Kidney (tissue), 14 donors: ENCODE results near the gene OR4D9. TPM values are rescaled to one million over a fixed set of nuclear protein-coding genes. Genes with fewer than 3 reads are reported as not detected.

Source experiments
- DNase-seq, 5 donors: peaks; one replicate each; pipeline ENCODE4 v3.0.0-alpha.2; 2013 to 2020
- FAIRE-seq: peaks from 2 replicates; lab custom pipeline; 2012; peaks lifted over from hg19 to GRCh38; lab: Jason Lieb, UNC
- H3K27ac ChIP-seq, 2 donors: one replicate each; pipeline ENCODE4 v1.7.0; 2013; ENCODE audit warnings: low read depth in 2 of 2, low read length in 2 of 2, inconsistent platforms in 1 of 2
- H3K27me3 ChIP-seq: one replicate; pipeline ENCODE4 v1.7.1; 2013; ENCODE audit warnings: low read length, inconsistent platforms; ENCODE audit not compliant: control insufficient read depth, insufficient read depth
- H3K36me3 ChIP-seq, 3 donors: one replicate each; pipeline versions ENCODE4 v1.7.0 to v1.7.1; 2013; ENCODE audit warnings: low read length in 3 of 3, control low read depth in 1 of 3, inconsistent platforms in 1 of 3; ENCODE audit not compliant: insufficient read depth in 3 of 3, control insufficient read depth in 2 of 3
- H3K4me1 ChIP-seq, 3 donors: one replicate each; pipeline versions ENCODE4 v1.7.0 to v1.7.1; 2013; ENCODE audit warnings: low read length in 3 of 3, inconsistent platforms in 1 of 3, low read depth in 1 of 3; ENCODE audit not compliant: control insufficient read depth in 2 of 3, insufficient read depth in 2 of 3
- H3K4me3 ChIP-seq, 3 donors: one replicate each; pipeline versions ENCODE4 v1.7.0 to v1.8.1; 2013; ENCODE audit warnings: low read length in 3 of 3, control low read depth in 1 of 3, inconsistent platforms in 1 of 3
- H3K9ac ChIP-seq, 3 donors: one replicate each; pipeline versions ENCODE4 v1.7.0 to v1.7.1; 2013; ENCODE audit warnings: low read length in 3 of 3, control low read depth in 1 of 3, inconsistent platforms in 1 of 3
- H3K9me3 ChIP-seq, 3 donors: one replicate each; pipeline versions ENCODE4 v1.7.0 to v1.7.1; 2013; ENCODE audit warnings: low read length in 3 of 3, control low read depth in 1 of 3, inconsistent platforms in 1 of 3; ENCODE audit not compliant: control insufficient read depth in 2 of 3, insufficient read depth in 1 of 3
- intact Hi-C: fragments of 100-400 bp; cut with DNase I; formaldehyde crosslinking; loops from one replicate; pipeline ENCODE4 v1.11.1; 2022
- polyA plus RNA-seq: library from polyadenylated mRNA; stranded (reverse); fragments of 350-450 nt; fragmentation: Illumina TruSeq; extraction: RNeasy Lipid Tissue Mini Kit (QIAGEN cat#74804); gene quantifications from one replicate; pipeline ENCODE4 v1.2.3, GENCODE V29; 2014; ENCODE audit warnings: low read depth, low replicate concordance; ENCODE audit not compliant: insufficient read depth
- total RNA-seq: library from RNA; stranded (reverse); fragmentation: NEBNext Ultra II Directional; extraction: Animal tissue kit (Norgen Biotek cat#: 25700); gene quantifications from one replicate; pipeline ENCODE4 v1.2.1, GENCODE V29; 2021
- TF ChIP-seq, protein P1 (sequence below): IDR thresholded peaks from 3 replicates; pipeline ENCODE4 v1.5.1; 2012; ENCODE audit warnings: mild to moderate bottlenecking, moderate library complexity, borderline replicate concordance; ENCODE audit not compliant: insufficient read depth; ENCODE audit errors: extremely low read depth
- donor health status: control.
- donor health status: control.
- donor health status: control.
- donor health status: control.
- donor health status: control.
- donor health status: DM: yes; HTN: yes; CAD: no.
- donor health status: Normal renal cell carcinoma (clear cell type).

OR4D9 gene
- total and polyA plus RNA-seq, 2 donors from 2014 or later, result not detected

DNA sequence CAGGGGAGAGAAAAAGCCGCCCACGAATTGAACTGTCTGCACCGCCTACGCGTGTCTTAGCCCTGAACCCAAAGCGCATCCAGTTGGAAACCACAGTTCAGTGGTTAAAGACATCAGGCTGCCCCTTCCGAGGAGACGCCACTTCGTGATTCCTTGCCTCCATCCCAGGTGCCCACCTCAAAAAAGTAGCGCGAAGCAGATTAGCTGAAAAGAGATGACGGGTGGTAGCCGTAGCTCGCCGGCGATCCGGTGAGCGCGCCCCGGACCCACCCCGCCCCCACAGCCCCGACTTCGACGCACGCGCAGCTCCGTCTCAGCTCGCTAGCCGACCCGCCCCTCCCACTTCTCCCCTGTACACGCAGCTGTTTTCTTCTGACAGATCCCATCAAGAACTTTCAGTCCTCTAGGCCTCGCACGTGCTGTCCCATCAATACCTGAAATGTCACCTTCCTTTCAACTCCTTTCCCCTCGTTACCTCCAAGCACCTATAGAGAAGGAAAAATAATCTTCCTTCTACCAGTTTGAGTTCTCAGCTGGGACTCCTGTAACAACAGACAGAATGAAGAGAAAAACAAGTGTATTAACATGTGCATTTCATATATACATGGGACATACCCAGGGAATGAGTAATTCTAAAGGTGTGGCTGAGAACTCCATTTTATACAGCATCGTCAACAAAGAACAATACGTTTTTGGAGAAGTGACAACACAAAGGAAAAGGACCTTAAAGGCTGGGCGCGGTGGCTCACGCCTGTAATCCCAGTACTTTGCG is 49.5 kb downstream of the OR4D9 start:
- FAIRE-seq (no peak), DNase-seq (peak; percentile 87 to 93 (median 93))
- H3K36me3 ChIP-seq, result no peaks in the 10 kb centered on the region
- peaks cover 0 to 3% (median 0%) of the 10 kb centered on the region in 3 donors for H3K4me1 ChIP-seq
- peak overlapping the region; percentile 75 to 94 (median 88) for H3K9ac ChIP-seq
- H3K9me3 ChIP-seq, result no peaks in the 10 kb centered on the region
- TF ChIP-seq, protein P1, sequence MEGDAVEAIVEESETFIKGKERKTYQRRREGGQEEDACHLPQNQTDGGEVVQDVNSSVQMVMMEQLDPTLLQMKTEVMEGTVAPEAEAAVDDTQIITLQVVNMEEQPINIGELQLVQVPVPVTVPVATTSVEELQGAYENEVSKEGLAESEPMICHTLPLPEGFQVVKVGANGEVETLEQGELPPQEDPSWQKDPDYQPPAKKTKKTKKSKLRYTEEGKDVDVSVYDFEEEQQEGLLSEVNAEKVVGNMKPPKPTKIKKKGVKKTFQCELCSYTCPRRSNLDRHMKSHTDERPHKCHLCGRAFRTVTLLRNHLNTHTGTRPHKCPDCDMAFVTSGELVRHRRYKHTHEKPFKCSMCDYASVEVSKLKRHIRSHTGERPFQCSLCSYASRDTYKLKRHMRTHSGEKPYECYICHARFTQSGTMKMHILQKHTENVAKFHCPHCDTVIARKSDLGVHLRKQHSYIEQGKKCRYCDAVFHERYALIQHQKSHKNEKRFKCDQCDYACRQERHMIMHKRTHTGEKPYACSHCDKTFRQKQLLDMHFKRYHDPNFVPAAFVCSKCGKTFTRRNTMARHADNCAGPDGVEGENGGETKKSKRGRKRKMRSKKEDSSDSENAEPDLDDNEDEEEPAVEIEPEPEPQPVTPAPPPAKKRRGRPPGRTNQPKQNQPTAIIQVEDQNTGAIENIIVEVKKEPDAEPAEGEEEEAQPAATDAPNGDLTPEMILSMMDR, result no peak
- intact Hi-C loops, result no loop called here
- H3K27ac ChIP-seq, result peak overlapping the region; percentile 75 to 82
- H3K4me3 ChIP-seq, result peak overlapping the region; percentile 91 to 98 (median 95)
- no peaks in the 10 kb centered on the region for H3K27me3 ChIP-seq

DNA sequence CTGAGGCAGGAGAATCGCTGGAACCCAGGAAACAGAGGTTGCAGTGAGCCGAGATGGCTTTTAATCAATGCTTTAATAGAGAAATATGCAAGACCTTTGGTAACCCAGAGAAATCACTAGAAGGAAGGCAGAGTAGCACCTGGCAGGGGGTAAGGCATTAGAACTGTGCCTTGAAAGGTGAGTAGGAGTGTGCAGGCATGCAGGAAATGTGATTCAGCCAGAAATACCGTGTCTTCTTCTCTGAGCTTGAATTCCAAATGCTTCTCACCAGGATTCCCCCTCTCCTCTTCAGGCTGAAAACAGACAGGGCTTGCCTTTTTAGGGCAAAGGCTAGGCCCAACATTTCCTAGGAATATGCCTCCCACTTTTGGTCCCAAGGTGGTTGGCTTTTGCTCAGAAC is 51.0 kb downstream of the OR4D9 start:
- Histone ChIP-seq H3K36me3 (no peaks in the 10 kb centered on the region), H3K27ac (no peak overlapping the region), H3K9ac (no peak overlapping the region), H3K4me1 (peaks cover 0 to 3% (median 0%) of the 10 kb centered on the region in 3 donors), H3K9me3 (no peaks in the 10 kb centered on the region), H3K4me3 (no peak overlapping the region), H3K27me3 (no peaks in the 10 kb centered on the region)
- FAIRE-seq, result no peak
- intact Hi-C loops, result no loop called here
- TF ChIP-seq, protein P1, result no peak
- no peak for DNase-seq

Other genes with a start within 250 kb of the OR4D9 start
- gene OR5AN1, start 152.6 kb upstream of the OR4D9 start, total RNA-seq, result not detected
- gene OR5AN1, start 152.6 kb upstream of the OR4D9 start, polyA plus RNA-seq, result not detected
- gene OR5A2, start 85.1 kb upstream of the OR4D9 start, total RNA-seq, result not detected
- gene OR5A2, start 85.1 kb upstream of the OR4D9 start, polyA plus RNA-seq, result not detected
- gene OR5A1, start 75.1 kb upstream of the OR4D9 start, total RNA-seq, result not detected
- not detected for gene OR5A1, start 75.1 kb upstream of the OR4D9 start, polyA plus RNA-seq
- not detected for gene OR4D6, start 54.6 kb upstream of the OR4D9 start, total RNA-seq
- gene OR4D6, start 54.6 kb upstream of the OR4D9 start, polyA plus RNA-seq, result not detected
- not detected for gene OR4D10, start 38.2 kb upstream of the OR4D9 start, total RNA-seq
- gene OR4D10, start 38.2 kb upstream of the OR4D9 start, polyA plus RNA-seq, result not detected
- gene OR4D11, start 8.0 kb upstream of the OR4D9 start, total RNA-seq, result not detected
- not detected for gene OR4D11, start 8.0 kb upstream of the OR4D9 start, polyA plus RNA-seq
- 53.8 TPM for gene OSBP, start 104.2 kb downstream of the OR4D9 start, total RNA-seq
- gene OSBP, start 104.2 kb downstream of the OR4D9 start, polyA plus RNA-seq, result 25.9 TPM
- 35.4 TPM for gene PATL1, start 157.5 kb downstream of the OR4D9 start, total RNA-seq
- 12.3 TPM for gene PATL1, start 157.5 kb downstream of the OR4D9 start, polyA plus RNA-seq
- not detected for gene OR10V1, start 202.3 kb downstream of the OR4D9 start, total RNA-seq
- gene OR10V1, start 202.3 kb downstream of the OR4D9 start, polyA plus RNA-seq, result not detected
- 43.2 TPM for gene STX3, start 243.8 kb downstream of the OR4D9 start, total RNA-seq
- gene STX3, start 243.8 kb downstream of the OR4D9 start, polyA plus RNA-seq, result 57.2 TPM